Measurements from ENCODE around the gene AGAP2.

AGAP2 gene

DNA sequence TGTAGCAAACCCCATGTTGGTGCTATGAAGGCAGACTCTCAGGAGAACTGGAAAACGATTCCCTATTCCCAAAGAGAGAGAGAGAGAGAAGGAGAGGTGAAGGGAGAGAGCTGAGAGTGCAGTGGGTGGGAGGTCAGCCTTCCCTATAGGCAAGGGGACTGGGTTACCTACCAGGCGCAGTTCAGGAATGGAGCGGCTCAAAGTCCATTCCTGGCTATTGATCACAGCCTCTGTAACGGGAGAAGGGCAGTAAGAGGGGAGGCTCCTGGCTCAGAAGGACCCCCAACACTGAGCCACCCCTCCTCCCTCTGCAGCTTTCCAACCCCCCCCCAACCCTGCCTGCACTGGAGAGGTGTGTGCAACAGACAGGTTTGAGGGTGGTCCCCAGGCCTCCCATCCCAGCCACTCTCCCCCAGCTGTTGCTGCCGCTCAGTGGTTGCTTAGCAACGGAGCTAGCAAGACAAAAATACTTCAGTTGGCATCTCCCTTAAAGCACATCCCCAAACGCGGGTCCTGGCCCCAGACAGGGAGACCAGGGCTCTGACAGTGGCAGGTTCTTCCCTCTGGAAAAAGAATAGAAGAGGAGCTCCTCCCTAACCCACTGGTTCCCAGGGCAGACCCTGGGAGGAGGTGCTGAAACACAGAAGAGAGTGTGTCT lies 3.2 kb downstream of the AGAP2 start:
- TF ChIP-seq, protein P1, sequence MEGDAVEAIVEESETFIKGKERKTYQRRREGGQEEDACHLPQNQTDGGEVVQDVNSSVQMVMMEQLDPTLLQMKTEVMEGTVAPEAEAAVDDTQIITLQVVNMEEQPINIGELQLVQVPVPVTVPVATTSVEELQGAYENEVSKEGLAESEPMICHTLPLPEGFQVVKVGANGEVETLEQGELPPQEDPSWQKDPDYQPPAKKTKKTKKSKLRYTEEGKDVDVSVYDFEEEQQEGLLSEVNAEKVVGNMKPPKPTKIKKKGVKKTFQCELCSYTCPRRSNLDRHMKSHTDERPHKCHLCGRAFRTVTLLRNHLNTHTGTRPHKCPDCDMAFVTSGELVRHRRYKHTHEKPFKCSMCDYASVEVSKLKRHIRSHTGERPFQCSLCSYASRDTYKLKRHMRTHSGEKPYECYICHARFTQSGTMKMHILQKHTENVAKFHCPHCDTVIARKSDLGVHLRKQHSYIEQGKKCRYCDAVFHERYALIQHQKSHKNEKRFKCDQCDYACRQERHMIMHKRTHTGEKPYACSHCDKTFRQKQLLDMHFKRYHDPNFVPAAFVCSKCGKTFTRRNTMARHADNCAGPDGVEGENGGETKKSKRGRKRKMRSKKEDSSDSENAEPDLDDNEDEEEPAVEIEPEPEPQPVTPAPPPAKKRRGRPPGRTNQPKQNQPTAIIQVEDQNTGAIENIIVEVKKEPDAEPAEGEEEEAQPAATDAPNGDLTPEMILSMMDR (IDR thresholded peaks at IDR 0.05; ENCODE audit: control extremely low read depth, extremely low read depth, low read depth, missing control alignments), result no peak
- ChIA-PET POLR2A (no interaction called here), CTCF (interaction anchor here (0.9 to 3.4 kb wide), 5 partner anchors 9 to 152 kb away, joined by 3 to 12 read pairs (median 5); partner anchors contain the start of genes OS9 and TSPAN31)
- no peak for DNase-seq (ENCODE audit: extremely low spot score)

DNA sequence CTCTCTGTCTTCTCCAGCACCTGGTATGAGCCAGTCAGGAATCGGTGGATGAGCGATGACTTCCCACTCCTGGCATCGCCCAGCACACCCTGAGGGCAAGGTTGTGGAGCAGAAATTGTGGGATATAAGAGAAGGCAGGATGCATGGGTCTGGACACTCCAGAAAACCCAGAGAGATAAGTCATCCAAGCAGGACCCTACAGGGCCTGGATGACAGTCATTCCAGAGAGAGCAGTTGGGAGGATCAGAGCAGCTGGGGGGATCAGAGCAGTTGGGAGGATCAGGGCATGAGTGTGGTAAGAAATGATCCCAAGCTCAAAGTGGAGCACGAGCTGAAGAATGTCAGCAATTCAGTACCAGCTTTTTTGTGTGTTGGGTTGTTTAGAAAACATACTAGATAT lies 4.0 kb downstream of the AGAP2 start:
- CTCF ChIA-PET, result interaction anchor here (0.9 to 3.4 kb wide), 6 partner anchors 8 to 151 kb away, joined by 3 to 12 read pairs (median 4); partner anchors contain the start of genes CDK4, OS9 and TSPAN31
- DNase-seq (ENCODE audit: extremely low spot score), result no peak
- POLR2A ChIA-PET, result no interaction called here
- TF ChIP-seq, protein P1 (IDR thresholded peaks at IDR 0.05; ENCODE audit: control extremely low read depth, extremely low read depth, low read depth, missing control alignments), result no peak

DNA sequence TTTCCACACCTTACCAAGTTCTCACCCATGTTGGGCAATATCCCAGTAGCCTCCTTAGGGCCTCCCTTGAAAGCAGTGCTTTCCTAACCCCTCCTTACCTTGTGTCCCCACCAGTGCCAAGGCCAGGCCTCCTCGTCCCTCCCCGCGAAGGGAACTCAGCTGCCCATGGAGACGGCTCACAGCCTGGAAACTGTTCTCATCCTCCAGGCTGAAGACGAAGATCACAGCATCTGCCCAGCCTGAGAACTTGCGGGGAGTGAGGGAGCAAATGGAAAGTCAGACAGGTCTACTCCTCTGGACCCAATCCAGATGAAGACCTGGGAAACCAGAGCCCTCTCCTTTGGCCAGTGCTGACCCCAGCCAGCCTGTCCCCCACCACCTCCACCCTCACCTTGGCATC lies 4.6 kb downstream of the AGAP2 start:
- TF ChIP-seq, protein P1 (IDR thresholded peaks at IDR 0.05; ENCODE audit: control extremely low read depth, extremely low read depth, low read depth, missing control alignments), result no peak
- DNase-seq (ENCODE audit: extremely low spot score), result no peak
- CTCF ChIA-PET, result interaction anchor here (1.1 to 2.2 kb wide), 3 partner anchors 7 to 150 kb away, joined by 3 to 5 read pairs (median 3); partner anchors contain the start of gene CDK4
- POLR2A ChIA-PET, result no interaction called here

DNA sequence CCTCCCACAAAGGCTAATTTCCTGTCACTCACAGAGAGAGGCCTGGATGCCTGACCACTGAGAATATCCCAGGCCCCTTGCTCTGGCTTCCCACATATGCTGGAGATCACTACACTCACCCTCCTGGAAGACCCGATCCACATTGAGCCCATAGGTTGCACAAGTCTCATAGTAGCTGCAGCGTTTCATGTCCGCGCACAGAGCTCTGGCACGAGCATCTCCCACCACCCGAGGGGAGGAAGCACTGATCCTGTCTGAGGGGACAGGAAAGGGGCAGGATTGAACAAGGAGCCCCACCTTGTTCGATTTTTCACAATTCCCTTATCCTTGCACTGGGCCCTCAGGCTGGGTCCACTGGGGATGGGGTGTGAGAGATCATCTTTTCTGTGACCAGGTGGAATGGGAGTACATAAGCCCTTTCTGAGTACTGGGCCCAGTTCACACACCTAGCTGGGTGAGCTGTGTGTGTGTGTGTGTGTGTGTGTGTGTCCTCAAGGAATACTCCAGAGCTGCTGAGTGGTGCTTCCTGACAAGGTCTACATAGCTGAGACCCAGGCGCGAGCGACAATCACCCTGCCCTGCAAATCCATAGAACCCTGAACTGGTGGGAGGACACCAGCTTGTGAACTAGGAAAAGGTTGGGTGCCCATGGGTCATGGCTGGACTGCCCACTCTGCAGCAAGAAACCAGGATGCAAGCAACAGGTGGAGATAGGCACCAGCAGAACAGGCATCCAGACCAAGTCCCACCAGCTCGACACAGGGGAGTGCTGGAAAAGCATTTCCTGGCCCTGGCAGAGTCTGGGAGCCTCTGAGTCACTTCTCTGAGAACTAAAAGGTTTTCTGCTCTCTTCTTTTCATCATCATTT lies 5.6 kb downstream of the AGAP2 start:
- CTCF ChIA-PET, result interaction anchor here (1.5 to 2.2 kb wide), 3 partner anchors 9 to 149 kb away, joined by 3 to 9 read pairs (median 5); no protein-coding TSS in a partner anchor
- no peak for DNase-seq (ENCODE audit: extremely low spot score)
- TF ChIP-seq, protein P1 (IDR thresholded peaks at IDR 0.05; ENCODE audit: control extremely low read depth, extremely low read depth, low read depth, missing control alignments), result no peak
- POLR2A ChIA-PET, result no interaction called here

DNA sequence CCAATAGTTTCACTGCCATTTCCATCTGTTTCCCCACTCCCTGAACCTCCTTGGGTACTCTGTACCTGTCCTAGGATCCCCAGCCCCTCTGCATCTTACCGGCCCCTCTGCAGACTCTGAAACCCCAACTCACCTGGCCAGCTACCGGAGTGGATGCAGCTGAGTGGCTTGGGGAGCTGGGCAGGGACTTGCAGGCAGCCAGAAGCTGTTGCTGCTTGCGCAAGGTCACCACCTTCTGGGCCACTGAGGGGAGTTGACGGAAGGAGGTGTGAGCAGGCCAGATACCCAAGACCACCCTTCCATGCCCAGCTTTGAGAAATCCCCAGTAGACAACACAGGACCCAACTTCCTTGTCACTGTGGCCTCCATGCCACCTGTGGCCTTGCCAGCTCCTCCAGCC lies 6.3 kb downstream of the AGAP2 start:
- TF ChIP-seq, protein P1 (IDR thresholded peaks at IDR 0.05; ENCODE audit: control extremely low read depth, extremely low read depth, low read depth, missing control alignments), result no peak
- CTCF ChIA-PET, result interaction anchor here (1.8 to 2.2 kb wide), 2 partner anchors 9 to 13 kb away, joined by 5 to 9 read pairs; no protein-coding TSS in a partner anchor
- POLR2A ChIA-PET, result no interaction called here
- no peak for DNase-seq (ENCODE audit: extremely low spot score)

DNA sequence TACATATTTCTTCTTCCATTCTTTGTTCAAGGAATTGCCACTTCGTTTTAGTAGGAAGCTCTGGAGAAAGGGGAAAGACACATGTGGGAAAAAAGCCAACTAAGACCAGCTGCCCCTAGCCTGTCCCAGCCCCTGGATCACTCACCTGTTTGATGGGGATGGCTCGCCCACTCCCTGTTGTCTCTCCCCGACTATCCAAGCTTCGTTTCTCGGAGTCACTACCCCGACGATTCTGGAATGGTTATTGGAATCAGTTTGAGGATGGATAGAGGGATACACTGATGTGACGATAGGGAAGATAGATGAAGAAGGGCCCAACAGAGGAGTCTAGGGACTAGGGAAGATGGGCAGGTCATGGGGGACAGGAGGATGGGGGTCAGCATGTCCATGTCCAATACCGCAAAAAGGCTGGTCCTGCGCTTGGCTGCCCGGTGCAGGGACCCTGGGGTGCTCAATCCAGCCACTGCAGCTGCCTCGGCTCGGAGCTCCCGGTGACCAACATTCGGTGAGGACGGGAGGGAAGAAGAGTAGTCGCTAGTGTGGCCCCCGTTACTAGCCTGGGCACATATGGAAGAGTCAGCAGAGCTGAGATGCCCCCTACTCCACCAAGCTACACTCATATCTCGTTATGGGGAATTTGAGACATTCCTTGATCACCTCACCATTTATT lies 7.0 kb downstream of the AGAP2 start:
- no peak for DNase-seq (ENCODE audit: extremely low spot score)
- TF ChIP-seq, protein P1 (IDR thresholded peaks at IDR 0.05; ENCODE audit: control extremely low read depth, extremely low read depth, low read depth, missing control alignments), result no peak
- CTCF ChIA-PET, result interaction anchor here (1.8 to 2.2 kb wide), 2 partner anchors 10 to 12 kb away, joined by 5 to 9 read pairs; no protein-coding TSS in a partner anchor
- POLR2A ChIA-PET, result no interaction called here
